RWPE2 (cell line): ENCODE results near the gene ABCC3.

Experiments used
- ATAC-seq: fragments of 200-7000 bp; cut with Tn5 transposase; 3 replicates; pipeline ENCODE4 v1.9.1; 2021; ENCODE audit warnings: low read depth
- DNase-seq: peaks from one replicate; pipeline ENCODE4 v3.0.0-alpha.2; 2020; ENCODE audit warnings: low spot score
- H3K27ac ChIP-seq: fragments of 450-650 bp; 2 replicates; pipeline ENCODE4 v1.5.1; 2017; ENCODE audit warnings: mild to moderate bottlenecking; ENCODE audit not compliant: poor library complexity, severe bottlenecking
- H3K27me3 ChIP-seq: fragments of 250-450 bp; sonication (Bioruptor Pico); 2 replicates; pipeline ENCODE4 v1.5.1; 2021; ENCODE audit warnings: mild to moderate bottlenecking, moderate library complexity; ENCODE audit not compliant: insufficient read depth, poor library complexity, severe bottlenecking
- H3K36me3 ChIP-seq: fragments of 250-450 bp; sonication (Bioruptor Pico); 2 replicates; pipeline ENCODE4 v1.5.1; 2020; ENCODE audit warnings: low read depth, mild to moderate bottlenecking, moderate library complexity
- H3K4me1 ChIP-seq: fragments of 250-450 bp; sonication (Bioruptor Pico); 2 replicates; pipeline ENCODE4 v1.5.1; 2021; ENCODE audit warnings: mild to moderate bottlenecking, moderate library complexity; ENCODE audit not compliant: insufficient read depth, poor library complexity, severe bottlenecking
- H3K4me3 ChIP-seq: fragments of 250-450 bp; sonication (Bioruptor Pico); 2 replicates; pipeline ENCODE4 v1.5.1; 2021; ENCODE audit warnings: mild to moderate bottlenecking, moderate library complexity; ENCODE audit not compliant: severe bottlenecking
- H3K9me3 ChIP-seq: fragments of 250-450 bp; sonication (Bioruptor Pico); 2 replicates; pipeline ENCODE4 v1.5.1; 2021; ENCODE audit warnings: mild to moderate bottlenecking, moderate library complexity; ENCODE audit not compliant: severe bottlenecking
- TF ChIP-seq, protein P1 (sequence below): fragments of 450-650 bp; IDR thresholded peaks from one replicate; pipeline ENCODE4 v1.5.1; 2017; ENCODE audit warnings: mild to moderate bottlenecking, moderate library complexity; ENCODE audit not compliant: poor library complexity, severe bottlenecking

ABCC3 gene

DNA sequence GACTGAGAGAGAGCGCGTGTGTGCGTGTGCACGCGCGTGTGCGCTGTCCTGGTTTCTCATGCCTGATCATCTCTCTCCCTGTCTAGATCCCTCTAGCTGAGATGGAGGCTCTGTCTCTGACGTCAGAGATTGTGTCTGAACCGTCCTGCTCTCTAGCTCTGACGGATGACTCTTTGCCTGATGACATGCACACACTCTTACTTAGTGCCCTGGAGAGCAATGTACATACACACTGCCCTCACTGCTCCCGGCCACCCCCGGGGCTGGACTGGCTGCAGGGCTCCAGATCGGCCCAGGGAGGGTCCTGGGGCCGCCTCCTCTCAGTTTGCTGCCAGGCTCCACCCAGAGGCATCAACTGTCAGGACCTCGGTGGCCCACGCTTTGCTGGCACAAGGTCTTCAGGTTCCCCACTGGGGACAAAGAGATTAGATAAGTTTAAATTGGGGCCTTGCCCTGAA, 13.1 kb upstream of the ABCC3 start:
- Histone ChIP-seq H3K9me3 (no peaks in the 10 kb centered on the region), H3K36me3 (no peaks in the 10 kb centered on the region), H3K27ac (no peak overlapping the region), H3K4me1 (no peaks in the 10 kb centered on the region), H3K4me3 (no peak overlapping the region), H3K27me3 (no peaks in the 10 kb centered on the region)
- DNase-seq (no peak), ATAC-seq (no peak)
- TF ChIP-seq, protein P1, sequence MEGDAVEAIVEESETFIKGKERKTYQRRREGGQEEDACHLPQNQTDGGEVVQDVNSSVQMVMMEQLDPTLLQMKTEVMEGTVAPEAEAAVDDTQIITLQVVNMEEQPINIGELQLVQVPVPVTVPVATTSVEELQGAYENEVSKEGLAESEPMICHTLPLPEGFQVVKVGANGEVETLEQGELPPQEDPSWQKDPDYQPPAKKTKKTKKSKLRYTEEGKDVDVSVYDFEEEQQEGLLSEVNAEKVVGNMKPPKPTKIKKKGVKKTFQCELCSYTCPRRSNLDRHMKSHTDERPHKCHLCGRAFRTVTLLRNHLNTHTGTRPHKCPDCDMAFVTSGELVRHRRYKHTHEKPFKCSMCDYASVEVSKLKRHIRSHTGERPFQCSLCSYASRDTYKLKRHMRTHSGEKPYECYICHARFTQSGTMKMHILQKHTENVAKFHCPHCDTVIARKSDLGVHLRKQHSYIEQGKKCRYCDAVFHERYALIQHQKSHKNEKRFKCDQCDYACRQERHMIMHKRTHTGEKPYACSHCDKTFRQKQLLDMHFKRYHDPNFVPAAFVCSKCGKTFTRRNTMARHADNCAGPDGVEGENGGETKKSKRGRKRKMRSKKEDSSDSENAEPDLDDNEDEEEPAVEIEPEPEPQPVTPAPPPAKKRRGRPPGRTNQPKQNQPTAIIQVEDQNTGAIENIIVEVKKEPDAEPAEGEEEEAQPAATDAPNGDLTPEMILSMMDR, result no peak

DNA sequence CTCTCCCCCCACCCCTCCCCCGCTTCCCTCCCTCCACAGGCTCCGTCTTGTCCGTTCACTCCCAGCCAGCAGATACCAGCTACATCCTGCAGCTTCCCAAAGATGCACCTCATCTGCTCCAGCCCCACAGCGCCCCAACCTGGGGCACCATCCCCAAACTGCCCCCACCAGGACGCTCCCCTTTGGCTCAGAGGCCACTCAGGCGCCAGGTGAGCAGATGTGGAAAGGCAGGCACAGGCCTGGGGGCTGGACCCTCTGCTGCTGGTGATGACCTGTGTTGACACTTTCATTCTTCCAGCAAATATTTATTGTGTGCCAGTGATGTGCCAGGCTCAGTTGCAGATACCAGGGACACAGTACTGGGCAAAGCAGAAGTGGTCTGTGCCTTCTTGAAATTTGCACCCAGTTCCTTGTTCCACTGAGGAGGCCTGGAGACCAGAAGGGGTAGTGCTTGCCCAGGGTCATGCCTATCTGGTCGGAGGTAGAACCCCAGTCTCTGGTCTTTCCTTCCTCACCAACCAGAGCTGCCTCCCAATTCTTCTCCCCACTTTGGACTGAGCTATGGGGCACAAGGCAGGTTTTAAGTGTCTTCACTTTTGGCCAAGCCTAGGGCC, 10.3 kb upstream of the ABCC3 start:
- Histone ChIP-seq H3K27me3 (no peaks in the 10 kb centered on the region), H3K4me1 (no peaks in the 10 kb centered on the region), H3K4me3 (no peak overlapping the region), H3K27ac (no peak overlapping the region), H3K9me3 (no peaks in the 10 kb centered on the region), H3K36me3 (no peaks in the 10 kb centered on the region)
- TF ChIP-seq, protein P1, result no peak
- ATAC-seq, result no peak
- DNase-seq, result no peak

DNA sequence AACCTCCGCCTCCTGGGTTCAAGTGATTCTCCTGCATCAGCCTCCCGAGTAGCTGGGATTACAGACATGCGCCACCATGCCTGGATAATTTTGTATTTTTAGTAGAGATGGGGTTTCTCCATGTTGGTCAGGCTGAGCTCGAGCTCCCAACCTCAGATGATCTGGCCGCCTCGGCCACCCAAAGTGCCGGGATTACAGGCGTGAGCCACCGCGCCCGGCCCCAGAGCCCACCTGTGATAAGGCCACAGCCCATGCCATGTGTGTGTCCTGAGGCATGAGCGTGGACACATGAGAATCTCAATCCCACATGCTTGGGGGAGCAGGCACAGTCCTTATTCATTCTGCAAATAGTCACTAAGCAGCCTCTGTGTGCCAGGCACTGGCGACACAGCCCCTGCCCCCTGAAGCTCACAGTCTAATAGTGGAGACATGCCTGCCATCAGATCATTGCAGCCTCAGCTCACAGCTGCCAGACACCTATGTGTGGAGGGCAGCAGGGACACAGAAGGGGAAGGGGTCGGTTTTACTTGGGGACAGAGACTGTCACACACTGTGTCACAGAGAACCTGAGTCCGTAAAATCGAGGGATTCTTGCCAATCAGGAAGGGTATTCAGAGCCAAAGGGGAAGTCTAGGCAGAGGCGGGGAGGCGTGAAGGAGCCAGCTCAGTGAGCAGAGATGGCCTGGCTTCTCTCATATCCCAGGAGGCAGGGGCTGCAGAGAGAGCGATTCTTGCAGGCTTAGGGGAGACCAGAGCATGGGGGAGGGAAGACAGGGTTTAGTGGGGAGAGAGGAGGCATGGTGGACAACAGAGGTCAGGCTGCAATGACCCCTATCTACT, 9.4 kb upstream of the ABCC3 start:
- Histone ChIP-seq H3K4me3 (no peak overlapping the region), H3K4me1 (no peaks in the 10 kb centered on the region), H3K9me3 (no peaks in the 10 kb centered on the region), H3K36me3 (no peaks in the 10 kb centered on the region), H3K27ac (no peak overlapping the region), H3K27me3 (no peaks in the 10 kb centered on the region)
- ATAC-seq (no peak), DNase-seq (no peak)
- TF ChIP-seq, protein P1, result no peak

GRCh38 chr17:50626037-50626574, 8.6 kb upstream of the ABCC3 start:
- Histone ChIP-seq H3K36me3 (no peaks in the 10 kb centered on the region), H3K4me3 (no peak overlapping the region), H3K27me3 (no peaks in the 10 kb centered on the region), H3K4me1 (no peaks in the 10 kb centered on the region), H3K9me3 (no peaks in the 10 kb centered on the region), H3K27ac (no peak overlapping the region)
- ATAC-seq (peak; percentile 84), DNase-seq (no peak)
- TF ChIP-seq, protein P1, result peak; percentile 82
